HEK293 (cell line): ENCODE data around the gene DAAM2.

Experiments
- CTCF ChIA-PET: fragments of 350-600 bp; formaldehyde crosslinking; extraction: SDS; loops from one replicate; lab custom pipeline; 2021; ENCODE audit warnings: antibody characterized with exemption; lab: Yijun Ruan, JAX
- POLR2A ChIA-PET: fragments of 300-600 bp; formaldehyde crosslinking; extraction: SDS; loops from one replicate; lab custom pipeline; 2020; ENCODE audit warnings: antibody characterized with exemption, inconsistent platforms; lab: Yijun Ruan, JAX
- H3K27ac ChIP-seq: fragments of 200-500 bp; sonication (Bioruptor generic); 2 replicates; pipeline ENCODE4 v1.5.1; 2014; ENCODE audit warnings: low read depth, low read length, control low read depth, inconsistent platforms; ENCODE audit errors: extremely low read depth
- H3K36me3 ChIP-seq, 2 experiments: fragments of 200-500 bp in 1 of 2; sonication (Bioruptor generic) in 1 of 2; 1 replicate in 1 of 2; 2 replicates in 1 of 2; pipeline ENCODE4 v1.5.1; 2014 to 2017; ENCODE audit warnings: inconsistent platforms in 2 of 2, low read length in 2 of 2; ENCODE audit not compliant: control insufficient read depth in 2 of 2, insufficient read depth in 1 of 2
- H3K4me1 ChIP-seq: fragments of 200-500 bp; sonication (Bioruptor generic); 2 replicates; pipeline ENCODE4 v1.5.1; 2014; ENCODE audit warnings: mild to moderate bottlenecking, low read length, inconsistent platforms; ENCODE audit not compliant: control insufficient read depth, insufficient read depth
- H3K4me3 ChIP-seq: 2 replicates; pipeline ENCODE4 v1.5.1; 2011; ENCODE audit warnings: low read depth, mild to moderate bottlenecking, control low read depth, low read length, moderate library complexity
- H3K9me3 ChIP-seq: fragments of 200-500 bp; sonication (Bioruptor generic); 2 replicates; pipeline ENCODE4 v1.5.1; 2014; ENCODE audit warnings: low read depth, low read length, inconsistent platforms; ENCODE audit not compliant: control insufficient read depth, insufficient read depth
- AEBP2 ChIP-seq: fragments of 450-650 bp; formaldehyde crosslinking; IDR thresholded peaks from 2 replicates; pipeline ENCODE4 v1.5.1; 2016; ENCODE audit warnings: missing biosample characterization, missing genetic modification characterization, borderline replicate concordance
- FEZF1 ChIP-seq: fragments of 450-650 bp; formaldehyde crosslinking; IDR thresholded peaks from 2 replicates; pipeline ENCODE4 v1.5.1; 2016; ENCODE audit warnings: missing biosample characterization, missing genetic modification characterization
- KLF17 ChIP-seq: fragments of 450-650 bp; formaldehyde crosslinking; IDR thresholded peaks from 2 replicates; pipeline ENCODE4 v1.5.1; 2016; ENCODE audit warnings: missing biosample characterization, missing genetic modification characterization
- SP7 ChIP-seq: fragments of 450-650 bp; formaldehyde crosslinking; IDR thresholded peaks from 2 replicates; pipeline ENCODE4 v1.5.1; 2016; ENCODE audit warnings: missing biosample characterization, missing genetic modification characterization
- ZBTB1 ChIP-seq: fragments of 450-650 bp; formaldehyde crosslinking; IDR thresholded peaks from 2 replicates; pipeline ENCODE4 v1.5.1; 2016; ENCODE audit warnings: missing biosample characterization, missing genetic modification characterization
- ZBTB17 ChIP-seq: fragments of 450-650 bp; formaldehyde crosslinking; IDR thresholded peaks from 2 replicates; pipeline ENCODE4 v1.5.1; 2016; ENCODE audit warnings: missing biosample characterization, missing genetic modification characterization
- ZBTB26 ChIP-seq: fragments of 450-650 bp; formaldehyde crosslinking; optimal IDR thresholded peaks from 2 replicates; pipeline ENCODE3; 2016; ENCODE audit warnings: missing biosample characterization, mild to moderate bottlenecking, missing genetic modification characterization
- ZBTB6 ChIP-seq: fragments of 450-650 bp; formaldehyde crosslinking; IDR thresholded peaks from 2 replicates; pipeline ENCODE4 v1.5.1; 2017; ENCODE audit warnings: missing biosample characterization, missing genetic modification characterization
- ZBTB7A ChIP-seq: fragments of 450-650 bp; formaldehyde crosslinking; IDR thresholded peaks from 2 replicates; pipeline ENCODE4 v1.5.1; 2016; ENCODE audit warnings: low read depth, missing biosample characterization, missing genetic modification characterization
- ZNF114 ChIP-seq: fragments of 450-650 bp; formaldehyde crosslinking; IDR thresholded peaks from 2 replicates; pipeline ENCODE4 v1.5.0; 2017; ENCODE audit warnings: missing biosample characterization, missing genetic modification characterization
- ZNF132 ChIP-seq: fragments of 450-650 bp; formaldehyde crosslinking; IDR thresholded peaks from 2 replicates; pipeline ENCODE4 v1.5.1; 2017; ENCODE audit warnings: missing biosample characterization, missing genetic modification characterization, borderline replicate concordance
- ZNF157 ChIP-seq: fragments of 450-650 bp; formaldehyde crosslinking; IDR thresholded peaks from 2 replicates; pipeline ENCODE4 v1.5.1; 2016; ENCODE audit warnings: missing biosample characterization, missing genetic modification characterization
- ZNF2 ChIP-seq: fragments of 450-650 bp; formaldehyde crosslinking; IDR thresholded peaks from 2 replicates; pipeline ENCODE4 v1.5.1; 2016; ENCODE audit warnings: missing biosample characterization, missing genetic modification characterization
- ZNF362 ChIP-seq: fragments of 450-650 bp; formaldehyde crosslinking; IDR thresholded peaks from 2 replicates; pipeline ENCODE4 v1.5.1; 2016; ENCODE audit warnings: missing biosample characterization, missing genetic modification characterization
- ZNF366 ChIP-seq: fragments of 450-650 bp; formaldehyde crosslinking; conservative IDR thresholded peaks from 2 replicates; pipeline ENCODE4 v1.5.1; 2016; ENCODE audit warnings: missing biosample characterization, missing genetic modification characterization
- ZNF510 ChIP-seq: fragments of 450-650 bp; formaldehyde crosslinking; IDR thresholded peaks from 2 replicates; pipeline ENCODE4 v1.5.1; 2018; ENCODE audit warnings: mild to moderate bottlenecking, missing genetic modification characterization, missing biosample characterization; ENCODE audit not compliant: insufficient replicate concordance
- ZNF560 ChIP-seq: fragments of 450-650 bp; formaldehyde crosslinking; IDR thresholded peaks from 2 replicates; pipeline ENCODE4 v1.5.1; 2017; ENCODE audit warnings: missing biosample characterization, missing genetic modification characterization, borderline replicate concordance
- ZNF585B ChIP-seq: fragments of 450-650 bp; formaldehyde crosslinking; IDR thresholded peaks from 2 replicates; pipeline ENCODE4 v1.5.1; 2016; ENCODE audit warnings: missing biosample characterization, missing genetic modification characterization
- ZNF621 ChIP-seq: fragments of 450-650 bp; formaldehyde crosslinking; IDR thresholded peaks from 2 replicates; pipeline ENCODE4 v1.5.1; 2017; ENCODE audit warnings: missing biosample characterization, missing genetic modification characterization
- ZNF629 ChIP-seq: fragments of 450-650 bp; formaldehyde crosslinking; IDR thresholded peaks from 2 replicates; pipeline ENCODE4 v1.5.1; 2017; ENCODE audit warnings: missing biosample characterization, missing genetic modification characterization
- ZNF677 ChIP-seq: fragments of 450-650 bp; IDR thresholded peaks from 2 replicates; pipeline ENCODE4 v1.5.0; 2018; ENCODE audit warnings: missing biosample characterization, mild to moderate bottlenecking, missing genetic modification characterization, moderate library complexity
- ZNF843 ChIP-seq: fragments of 450-650 bp; formaldehyde crosslinking; IDR thresholded peaks from 2 replicates; pipeline ENCODE4 v1.5.1; 2016; ENCODE audit warnings: missing biosample characterization, missing genetic modification characterization
- ZSCAN30 ChIP-seq: fragments of 450-650 bp; IDR thresholded peaks from 2 replicates; pipeline ENCODE4 v1.5.1; 2018; ENCODE audit warnings: missing biosample characterization, mild to moderate bottlenecking, missing genetic modification characterization, moderate library complexity
- ZXDB ChIP-seq: fragments of 450-650 bp; formaldehyde crosslinking; IDR thresholded peaks from 2 replicates; pipeline ENCODE4 v1.5.1; 2016; ENCODE audit warnings: missing biosample characterization, missing genetic modification characterization

Gene DAAM2

GRCh38 chr6:39852324-39852723, 60.1 kb downstream of the DAAM2 start (continued):
- TF ChIP-seq AEBP2 (tag by site-specific recombination), result no peak
- no peak for TF ChIP-seq ZNF2 (tag by site-specific recombination)
- TF ChIP-seq KLF17 (tag by site-specific recombination), result no peak
- no peak for TF ChIP-seq ZNF585B (tag by site-specific recombination)
- no peak for TF ChIP-seq ZBTB26 (tag by site-specific recombination)
- no peak for TF ChIP-seq ZNF560
- TF ChIP-seq ZNF843 (tag by site-specific recombination), result no peak
- no peak for TF ChIP-seq SP7 (tag by site-specific recombination)
- no peak for TF ChIP-seq ZNF362
- no peak for TF ChIP-seq ZBTB7A (tag by site-specific recombination)
- no peak for TF ChIP-seq ZSCAN30
- TF ChIP-seq ZNF132, result no peak
- no peak for TF ChIP-seq ZNF510
- TF ChIP-seq, all 188 proteins: peak for 0

GRCh38 chr6:39853604-39854003, 61.4 kb downstream of the DAAM2 start:
- TF ChIP-seq ZNF629 (tag by site-specific recombination) (no peak), FEZF1 (tag by site-specific recombination) (no peak), ZNF157 (tag by site-specific recombination) (no peak), ZNF114 (tag by site-specific recombination) (no peak), ZBTB1 (tag by site-specific recombination) (no peak), ZNF366 (tag by site-specific recombination) (no peak), ZNF621 (tag by site-specific recombination) (no peak), ZXDB (tag by site-specific recombination) (no peak), ZBTB6 (tag by site-specific recombination) (no peak), ZBTB17 (no peak), ZNF677 (tag by site-specific recombination) (no peak)
- H3K4me1 ChIP-seq, result no peaks in the 10 kb centered on the region
- ChIA-PET CTCF (interaction anchor here (1.6 to 5.6 kb wide), 2 partner anchors 10 to 12 kb away, joined by 4 to 61 read pairs; no protein-coding TSS in a partner anchor), POLR2A (no interaction called here)
- H3K27ac ChIP-seq, result no peak overlapping the region
- H3K4me3 ChIP-seq, result no peak overlapping the region
- no peaks in the 10 kb centered on the region for H3K9me3 ChIP-seq
- H3K36me3 ChIP-seq, result peaks cover 0 to 14% of the 10 kb centered on the region in 2 experiments; a peak in 1 of 3 replicates
